Right lobe of liver (tissue), 6 donors: ENCODE measurements around the gene NPIPB8. TPM values are rescaled to one million over a fixed set of nuclear protein-coding genes. Genes with fewer than 3 reads are reported as not detected.

ENCODE experiments used
- ATAC-seq, 4 donors: fragments of 200-7000 bp; cut with Tn5 transposase; one replicate each; pipeline ENCODE4 v1.9.1; 2020; ENCODE audit warnings: mild to moderate bottlenecking in 4 of 4, moderate library complexity in 4 of 4
- DNase-seq, 3 donors: peaks; one replicate each; pipeline ENCODE4 v3.0.0-alpha.2; 2020
- H3K27ac ChIP-seq, 3 donors: fragments of 200-600 bp; one replicate each; pipeline ENCODE4 v1.8.0; 2022
- H3K27me3 ChIP-seq, 2 donors: fragments of 200-600 bp; one replicate each; pipeline ENCODE4 v1.8.0; 2022
- H3K36me3 ChIP-seq, 4 donors: fragments of 200-600 bp; sonication (generic) in 1 of 4; one replicate each; pipeline versions ENCODE4 v1.5.1 to v1.8.0; 2017 to 2022; ENCODE audit warnings: control low read depth in 1 of 4
- H3K4me1 ChIP-seq, 4 donors: fragments of 200-600 bp; sonication (generic) in 1 of 4; one replicate each; pipeline versions ENCODE4 v1.5.1 to v1.8.0; 2017 to 2022; ENCODE audit warnings: control low read depth in 1 of 4
- H3K4me3 ChIP-seq, 3 donors: fragments of 200-600 bp; one replicate each; pipeline ENCODE4 v1.8.0; 2022
- H3K9me3 ChIP-seq, 4 donors: fragments of 200-600 bp; sonication (generic) in 1 of 4; one replicate each; pipeline versions ENCODE4 v1.5.1 to v1.8.0; 2017 to 2022; ENCODE audit warnings: control low read depth in 1 of 4
- POLR2A ChIP-seq: fragments of 450-650 bp; IDR thresholded peaks from one replicate; pipeline ENCODE4 v1.6.1; 2017; ENCODE audit warnings: antibody characterized with exemption, mild to moderate bottlenecking
- WGBS: methylation state at CpG from one replicate; pipeline ENCODE4 v1.1.6; 2018; ENCODE audit warnings: low coverage, low lambda C conversion rate; ENCODE audit not compliant: insufficient coverage; ENCODE audit errors: missing lambda C conversion rate; 5-methylcytosine and 5-hydroxymethylcytosine counted together
- intact Hi-C, 2 donors: fragments of 100-400 bp; cut with DNase I; formaldehyde crosslinking; loops; one replicate each; pipeline versions ENCODE4 v1.11.2 to v1.14.1; 2022
- total RNA-seq, 6 experiments: library from RNA; depleted of rRNA in 2 of 6; stranded (reverse); fragments of >200 nt in 2 of 6; fragmentation: NEBNext Ultra II Directional in 3 of 6; extraction: Animal tissue kit (Norgen Biotek cat#: 25700) in 3 of 6; gene quantifications; one replicate each; pipeline versions ENCODE4 v1.1.0 to v1.2.4, GENCODE V29; 2016 to 2023
- TF ChIP-seq, protein P1 (sequence below), 4 donors: fragments of 200-600 bp in 3 of 4; fragments of 450-650 bp in 1 of 4; IDR thresholded peaks; one replicate each; pipeline versions ENCODE4 v1.5.1 to v1.8.0; 2016 to 2022; ENCODE audit warnings: antibody characterized with exemption in 4 of 4, mild to moderate bottlenecking in 2 of 4
- donor health status: DM: no; HTN: yes; CAD: no.
- donor health status: DM: no; HTN: no; CAD: no.
- donor health status: DM: no; HTN: no; CAD: no.
- donor health status: DM: no; HTN: yes; CAD: no.
- donor health status: DM: no; HTN: yes; CAD: no.

The NPIPB8 gene
- total RNA-seq, 6 experiments from 2014 or later: 0.89 to 2.1 (median 0.93) TPM; not detected in 3

GRCh38 chr16:28602529-28602928 lies 35.3 kb upstream of the NPIPB8 start:
- intact Hi-C loops: no loop called here
- no peaks in the 10 kb centered on the region for H3K9me3 ChIP-seq
- H3K27me3 ChIP-seq: no peaks in the 10 kb centered on the region
- peaks cover 0 to 21% (median 8%) of the 10 kb centered on the region in 4 donors for H3K36me3 ChIP-seq
- DNase-seq (peak in 2 of 3 donors; percentile 23 to 24), ATAC-seq (peak in 2 of 4 donors; percentile 9 to 13)
- H3K27ac ChIP-seq: no peak overlapping the region
- H3K4me1 ChIP-seq: peaks cover 0 to 10% (median 5%) of the 10 kb centered on the region in 4 donors
- H3K4me3 ChIP-seq: no peak overlapping the region
- 43% methylated on average over 4 of the region's 6 CpGs for WGBS
- TF ChIP-seq POLR2A: no peak
- TF ChIP-seq, protein P1, sequence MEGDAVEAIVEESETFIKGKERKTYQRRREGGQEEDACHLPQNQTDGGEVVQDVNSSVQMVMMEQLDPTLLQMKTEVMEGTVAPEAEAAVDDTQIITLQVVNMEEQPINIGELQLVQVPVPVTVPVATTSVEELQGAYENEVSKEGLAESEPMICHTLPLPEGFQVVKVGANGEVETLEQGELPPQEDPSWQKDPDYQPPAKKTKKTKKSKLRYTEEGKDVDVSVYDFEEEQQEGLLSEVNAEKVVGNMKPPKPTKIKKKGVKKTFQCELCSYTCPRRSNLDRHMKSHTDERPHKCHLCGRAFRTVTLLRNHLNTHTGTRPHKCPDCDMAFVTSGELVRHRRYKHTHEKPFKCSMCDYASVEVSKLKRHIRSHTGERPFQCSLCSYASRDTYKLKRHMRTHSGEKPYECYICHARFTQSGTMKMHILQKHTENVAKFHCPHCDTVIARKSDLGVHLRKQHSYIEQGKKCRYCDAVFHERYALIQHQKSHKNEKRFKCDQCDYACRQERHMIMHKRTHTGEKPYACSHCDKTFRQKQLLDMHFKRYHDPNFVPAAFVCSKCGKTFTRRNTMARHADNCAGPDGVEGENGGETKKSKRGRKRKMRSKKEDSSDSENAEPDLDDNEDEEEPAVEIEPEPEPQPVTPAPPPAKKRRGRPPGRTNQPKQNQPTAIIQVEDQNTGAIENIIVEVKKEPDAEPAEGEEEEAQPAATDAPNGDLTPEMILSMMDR (IDR thresholded peaks at IDR 0.05): no peak

GRCh38 chr16:28603381-28604185 lies 34.3 kb upstream of the NPIPB8 start:
- no peaks in the 10 kb centered on the region for H3K9me3 ChIP-seq
- H3K4me1 ChIP-seq: peaks cover 0 to 14% (median 0%) of the 10 kb centered on the region in 4 donors
- peak in 1 of 4 donors; percentile 2 for ATAC-seq
- H3K4me3 ChIP-seq: no peak overlapping the region
- 76% methylated on average over 11 of the region's 11 CpGs for WGBS
- no peaks in the 10 kb centered on the region for H3K27me3 ChIP-seq
- intact Hi-C loops: no loop called here
- H3K36me3 ChIP-seq: peaks cover 0 to 21% (median 11%) of the 10 kb centered on the region in 4 donors
- no peak overlapping the region for H3K27ac ChIP-seq
- peak in 2 of 3 donors; percentile 39 to 41 for DNase-seq
- TF ChIP-seq POLR2A: no peak
- TF ChIP-seq, protein P1 (IDR thresholded peaks at IDR 0.05): no peak

GRCh38 chr16:28604186-28604565 lies 33.7 kb upstream of the NPIPB8 start:
- 69% methylated on average over 7 of the region's 8 CpGs for WGBS
- ATAC-seq: no peak
- H3K4me1 ChIP-seq: peaks cover 0 to 19% (median 0%) of the 10 kb centered on the region in 4 donors
- intact Hi-C loops: no loop called here
- H3K36me3 ChIP-seq: peaks cover 0 to 21% (median 11%) of the 10 kb centered on the region in 4 donors
- H3K4me3 ChIP-seq: no peak overlapping the region
- no peaks in the 10 kb centered on the region for H3K27me3 ChIP-seq
- peak in 1 of 3 donors; percentile 31 for DNase-seq
- TF ChIP-seq, protein P1 (IDR thresholded peaks at IDR 0.05): no peak
- TF ChIP-seq POLR2A: no peak
- H3K27ac ChIP-seq: no peak overlapping the region
- no peaks in the 10 kb centered on the region for H3K9me3 ChIP-seq

DNA sequence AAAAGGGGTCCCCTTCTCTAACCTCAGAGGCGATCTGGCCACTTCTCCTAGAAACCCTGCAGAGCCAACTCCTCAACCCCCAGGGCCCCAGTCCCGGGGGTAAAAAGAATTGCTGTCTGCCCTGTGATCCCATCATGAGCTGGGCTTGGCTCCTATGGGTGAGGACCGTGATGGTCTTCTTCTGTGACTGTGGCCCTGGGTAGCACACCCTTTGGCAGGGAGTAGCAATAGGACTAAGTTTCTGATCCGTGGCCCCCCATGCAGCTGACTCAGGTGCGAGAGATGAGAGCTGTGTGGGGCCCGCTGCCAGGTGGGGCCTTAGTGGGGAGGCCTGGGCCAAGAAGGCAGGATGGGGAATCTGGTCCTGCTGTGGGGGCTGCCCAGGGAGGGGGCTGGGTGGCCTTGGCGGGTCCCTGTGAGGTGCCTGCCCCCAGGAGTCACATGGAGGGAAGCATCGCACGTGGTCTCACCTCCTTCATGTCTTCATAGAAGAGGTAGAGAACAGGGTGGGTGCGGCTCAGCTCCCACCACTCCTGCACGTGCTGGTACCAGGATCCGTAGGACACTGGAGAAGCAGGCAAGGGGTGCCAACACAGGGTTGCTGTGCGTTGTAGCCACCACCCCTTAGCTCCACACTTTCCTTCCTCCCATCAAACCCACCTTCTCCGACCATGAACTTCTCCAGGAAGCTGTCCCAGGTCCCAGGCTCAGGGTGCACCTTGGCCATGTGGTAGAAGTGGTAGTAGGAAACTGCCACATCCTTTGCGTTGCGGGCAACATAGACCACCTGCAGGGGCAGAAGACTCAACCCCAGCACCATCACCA lies 31.4 kb upstream of the NPIPB8 start:
- no peaks in the 10 kb centered on the region for H3K27me3 ChIP-seq
- H3K9me3 ChIP-seq: no peaks in the 10 kb centered on the region
- peaks cover 0 to 36% (median 7%) of the 10 kb centered on the region in 4 donors for H3K4me1 ChIP-seq
- 83% methylated on average over 16 of the region's 16 CpGs for WGBS
- no peak overlapping the region for H3K27ac ChIP-seq
- no peak for TF ChIP-seq POLR2A
- TF ChIP-seq, protein P1 (IDR thresholded peaks at IDR 0.05): no peak
- peak in 2 of 3 donors; percentile 3 to 37 for DNase-seq
- H3K4me3 ChIP-seq: no peak overlapping the region
- ATAC-seq: no peak
- intact Hi-C loops: no loop called here
- peaks cover 0 to 21% (median 11%) of the 10 kb centered on the region in 4 donors for H3K36me3 ChIP-seq
